GM12878 (cell line): ENCODE data around the gene PRCD. TPM values are rescaled to one million over a fixed set of nuclear protein-coding genes. Genes with fewer than 3 reads are reported as not detected.

Source experiments
- BCL3 ChIP-seq: IDR thresholded peaks from 2 replicates; pipeline ENCODE4 v1.6.1; 2011; ENCODE audit warnings: borderline replicate concordance, low read depth, mild to moderate bottlenecking, moderate library complexity, low read length; ENCODE audit not compliant: insufficient read depth, poor library complexity, severe bottlenecking
- CBFB ChIP-seq: IDR thresholded peaks from 2 replicates; pipeline ENCODE4 v1.6.1; 2016; ENCODE audit warnings: antibody characterized with exemption, low read depth
- CBX5 ChIP-seq: sonication (generic); IDR thresholded peaks from 2 replicates; pipeline ENCODE4 v1.6.1; 2016; ENCODE audit warnings: low read depth, moderate library complexity, mild to moderate bottlenecking, inconsistent platforms
- CEBPB ChIP-seq, 2 experiments: fragments of 150-350 bp in 1 of 2; IDR thresholded peaks; 2 replicates each; pipeline ENCODE4 v1.6.1; 2012 to 2014; ENCODE audit warnings: low read depth in 2 of 2, low read length in 2 of 2, borderline replicate concordance in 1 of 2, inconsistent platforms in 1 of 2
- CHD1 ChIP-seq: IDR thresholded peaks from 2 replicates; pipeline ENCODE4 v1.6.1; 2012; ENCODE audit warnings: low read depth, low read length, improper control_type of control experiment
- CREM ChIP-seq: IDR thresholded peaks from 2 replicates; pipeline ENCODE4 v1.6.1; 2014; ENCODE audit warnings: antibody characterized with exemption, low read depth
- EED ChIP-seq: sonication (generic); IDR thresholded peaks from 2 replicates; pipeline ENCODE4 v1.6.1; 2016; ENCODE audit warnings: antibody characterized with exemption, low read depth
- FOXM1 ChIP-seq: IDR thresholded peaks from 2 replicates; pipeline ENCODE4 v1.6.1; 2012; ENCODE audit warnings: low read depth, mild to moderate bottlenecking, inconsistent platforms, low read length, moderate library complexity
- JUNB ChIP-seq: IDR thresholded peaks from 2 replicates; pipeline ENCODE4 v1.6.1; 2016; ENCODE audit warnings: antibody characterized with exemption, mild to moderate bottlenecking
- MEF2B ChIP-seq: fragments of 450-650 bp; IDR thresholded peaks from 2 replicates; pipeline ENCODE4 v1.6.1; 2018; ENCODE audit warnings: mild to moderate bottlenecking, moderate library complexity; ENCODE audit not compliant: partially characterized antibody, poor library complexity, severe bottlenecking
- NFYA ChIP-seq: IDR thresholded peaks from 2 replicates; pipeline ENCODE4 v1.6.1; 2011; ENCODE audit warnings: low read depth, mild to moderate bottlenecking, low read length, improper control_type of control experiment, borderline replicate concordance
- PAX8 ChIP-seq: fragments of 450-650 bp; IDR thresholded peaks from 2 replicates; pipeline ENCODE4 v1.6.1; 2017; ENCODE audit warnings: mild to moderate bottlenecking, moderate library complexity
- RFX5 ChIP-seq: IDR thresholded peaks from 2 replicates; pipeline ENCODE4 v1.6.1; 2011; ENCODE audit warnings: low read depth, low read length, improper control_type of control experiment
- RUNX3 ChIP-seq: IDR thresholded peaks from 2 replicates; pipeline ENCODE4 v1.6.1; 2012; ENCODE audit warnings: low read length, inconsistent platforms
- SUZ12 ChIP-seq: fragments of 200-600 bp; sonication (generic); IDR thresholded peaks from one replicate; pipeline ENCODE4 v1.6.1; 2018; ENCODE audit warnings: antibody characterized with exemption, mild to moderate bottlenecking; ENCODE audit not compliant: unreplicated experiment
- ZSCAN29 ChIP-seq: fragments of 450-650 bp; IDR thresholded peaks from 2 replicates; pipeline ENCODE4 v1.6.1; 2017; ENCODE audit warnings: mild to moderate bottlenecking, moderate library complexity
- polyA plus RNA-seq, 11 experiments: library from polyadenylated mRNA; depleted of rRNA in 4 of 11; unstranded in 6 of 11; stranded (reverse) in 5 of 11; fragments of >200 nt; fragmentation: Nextera tagmentation in 4 of 11; fragmentation: Illumina TruSeq in 1 of 11; extraction: Ambion mirVana in 4 of 11; extraction: Trizol in 1 of 11; gene quantifications; 1 replicate in 1 of 11; 2 replicates in 10 of 11; pipeline versions ENCODE4 v1.2.1 to v1.2.3, GENCODE V29; 2011 to 2016; ENCODE audit warnings: inconsistent platforms in 2 of 11, missing spikeins in 2 of 11, low read depth in 1 of 11
- total RNA-seq, 4 experiments: library from RNA; depleted of rRNA in 3 of 4; stranded (reverse); fragments of >200 nt in 3 of 4; fragmentation: Illumina TruSeq in 1 of 4; extraction: Trizol in 1 of 4; gene quantifications; 2 replicates each; pipeline versions ENCODE4 v1.2.1 to v1.2.3, GENCODE V29; 2013 to 2021

PRCD gene
- total and polyA plus RNA-seq, 10 of the 15 experiments (the other 5 are each of a cell fraction or from before 2014, with no cell fraction given), result 0.18 to 0.95 (median 0.34) TPM; not detected in 4

DNA sequence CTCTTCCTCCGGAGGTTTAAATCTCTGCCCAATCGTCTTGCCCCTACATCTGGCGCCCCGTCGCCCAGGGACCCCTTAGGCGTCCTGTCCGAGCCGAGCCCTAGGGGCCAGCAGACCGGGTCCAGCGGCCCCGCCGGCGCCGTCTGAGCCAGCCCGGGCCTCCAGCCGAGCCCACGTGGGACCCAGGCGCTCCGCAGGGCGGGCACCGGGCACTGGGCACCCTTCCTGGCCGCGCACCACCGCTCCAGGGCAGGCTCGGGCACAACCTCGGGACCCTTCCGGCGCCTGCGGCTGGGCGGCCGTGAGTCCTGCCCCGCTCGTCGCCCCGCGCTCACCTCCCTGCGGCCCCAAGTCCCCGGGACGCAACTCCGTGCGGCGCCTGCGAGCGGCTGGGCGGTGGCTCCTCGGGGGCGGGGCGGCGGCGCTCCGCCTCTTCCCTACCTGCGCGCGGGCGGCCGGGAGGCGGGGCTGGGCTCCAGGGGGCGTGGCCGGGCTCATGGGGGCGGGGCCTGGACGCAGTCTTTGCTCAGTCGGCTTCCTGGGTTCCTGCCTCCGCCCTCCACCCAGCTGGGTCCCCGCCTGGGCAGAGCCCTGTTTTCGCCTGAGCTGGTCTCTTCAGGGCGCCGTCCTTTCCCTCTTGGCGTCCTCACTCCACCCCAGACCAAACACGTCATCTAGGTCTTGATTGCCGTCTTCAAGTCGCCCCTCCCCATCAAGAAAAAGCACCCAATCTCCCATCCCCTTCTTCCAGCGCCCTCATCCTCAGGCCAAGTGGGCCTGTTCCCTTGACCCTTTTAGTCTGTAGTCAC is 38.6 kb upstream of the PRCD start, which contains the start of gene RHBDF2 (continued):
- TF ChIP-seq CREM, result no peak
- no peak for TF ChIP-seq PAX8
- no peak for TF ChIP-seq FOXM1
- TF ChIP-seq NFYA, result no peak
- TF ChIP-seq CHD1, result no peak
- no peak for TF ChIP-seq MEF2B
- TF ChIP-seq SUZ12, result no peak
- no peak for TF ChIP-seq BCL3
- no peak for TF ChIP-seq RFX5
- no peak for TF ChIP-seq CEBPB (IDR thresholded peaks at IDR 0.05; ENCODE audit: borderline replicate concordance in 1 of 2, low read depth in 2 of 2, low read length in 2 of 2)
- no peak for TF ChIP-seq CBX5
- no peak for TF ChIP-seq JUNB
- TF ChIP-seq EED, result no peak
- no peak for TF ChIP-seq RUNX3
- no peak for TF ChIP-seq ZSCAN29
- no peak for TF ChIP-seq CBFB
